ENCODE results near the gene NR4A3.

Gene NR4A3

DNA sequence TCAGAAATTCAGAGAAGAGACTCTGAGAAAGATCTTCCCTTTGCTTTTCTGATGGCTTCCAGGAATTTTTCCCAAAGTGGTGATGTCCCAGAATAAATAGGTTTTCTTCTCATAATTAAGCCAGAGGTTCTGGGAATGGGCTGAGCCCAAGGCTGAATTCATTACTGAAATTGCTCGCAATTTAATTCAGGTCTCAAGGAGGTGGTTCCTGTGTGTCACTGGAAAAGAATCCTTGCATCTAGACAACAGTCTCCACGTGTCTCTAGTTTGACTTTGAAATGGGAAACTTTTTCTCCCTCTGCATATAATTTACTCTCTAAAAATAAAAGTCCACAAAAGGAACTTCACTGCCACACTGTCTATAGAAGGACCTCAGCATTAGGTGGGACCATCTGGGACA, 57.0 kb downstream of the NR4A3 start:
- DNase-seq (ENCODE audit: low read depth) = no peak

DNA sequence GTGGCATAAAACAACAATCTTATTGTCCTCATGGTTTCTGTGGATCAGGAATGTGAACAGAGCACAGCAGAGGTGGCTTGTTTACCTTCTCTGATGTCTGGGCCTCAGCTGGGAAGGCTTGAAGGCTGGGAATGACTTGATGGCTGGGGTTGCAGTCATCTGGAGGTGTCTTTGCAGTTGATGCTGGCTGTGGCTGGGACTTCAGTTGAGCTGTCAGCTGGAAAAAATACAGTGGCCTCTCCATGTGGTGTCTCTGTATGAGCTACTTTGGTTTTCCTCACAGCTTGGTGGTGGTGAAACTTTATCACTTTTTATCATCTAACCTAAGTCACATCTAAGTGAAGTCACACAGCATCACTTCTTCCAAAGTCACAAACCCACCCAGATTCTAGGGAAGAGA, 60.1 kb downstream of the NR4A3 start:
- no peak for DNase-seq (ENCODE audit: low read depth)

DNA sequence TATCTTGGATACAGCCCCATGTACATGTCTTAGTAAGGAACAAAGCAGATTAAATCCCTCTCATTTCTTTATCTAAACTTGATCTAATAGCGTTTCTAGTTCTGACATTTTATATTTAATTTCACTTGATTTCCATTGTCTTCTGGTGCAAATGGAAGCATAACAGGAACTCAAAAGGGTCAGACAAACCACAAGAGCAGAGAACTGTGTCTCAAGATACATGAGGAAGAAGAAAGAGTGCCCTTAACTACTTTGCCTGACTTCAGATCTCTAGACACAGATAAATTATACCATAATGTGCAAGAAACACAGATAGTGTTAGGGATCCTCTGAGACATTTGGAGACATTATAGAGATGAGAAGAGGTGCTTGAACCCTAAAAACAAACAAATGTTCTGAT, 64.1 kb downstream of the NR4A3 start:
- DNase-seq (ENCODE audit: low read depth) = no peak

DNA sequence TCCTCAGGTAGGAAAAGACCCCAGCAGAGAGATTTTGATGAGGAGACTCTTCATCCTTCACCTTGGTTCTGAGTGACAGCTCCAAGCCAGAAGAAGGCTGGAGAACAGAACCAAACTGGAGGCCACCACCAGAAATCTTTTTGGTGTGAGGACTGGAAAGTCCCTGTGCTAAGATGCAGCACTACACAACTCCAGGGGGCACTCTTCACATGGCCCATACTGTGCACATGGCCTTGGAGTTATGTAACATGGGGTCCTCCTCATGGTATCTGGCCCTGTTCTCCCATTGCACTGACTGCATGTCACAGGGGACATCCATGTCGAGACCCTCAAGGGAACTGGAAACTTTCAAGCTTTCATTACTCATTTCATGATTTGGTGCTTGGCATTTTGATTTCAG, 67.4 kb downstream of the NR4A3 start:
- no peak for DNase-seq (ENCODE audit: low read depth)

DNA sequence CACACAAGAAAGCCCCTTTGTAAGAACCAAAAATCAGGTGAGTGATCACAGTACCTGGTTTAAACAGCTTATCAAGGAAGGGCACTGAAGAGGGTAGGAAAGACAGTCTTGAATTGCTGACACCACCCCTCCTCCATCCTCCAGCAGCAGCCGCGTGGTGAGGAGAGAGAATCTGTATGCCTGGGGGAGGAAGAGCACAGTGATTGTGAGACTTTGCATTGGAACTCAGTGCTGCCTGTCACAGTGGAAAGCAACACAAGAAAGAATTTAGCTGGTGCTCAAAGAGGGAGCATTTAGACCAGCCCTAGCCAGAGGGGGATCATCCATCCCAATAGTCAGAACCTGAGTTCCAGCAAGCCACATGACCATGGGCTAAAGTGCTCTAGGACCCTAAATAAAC, 73.1 kb downstream of the NR4A3 start:
- DNase-seq (ENCODE audit: low read depth) = no peak

DNA sequence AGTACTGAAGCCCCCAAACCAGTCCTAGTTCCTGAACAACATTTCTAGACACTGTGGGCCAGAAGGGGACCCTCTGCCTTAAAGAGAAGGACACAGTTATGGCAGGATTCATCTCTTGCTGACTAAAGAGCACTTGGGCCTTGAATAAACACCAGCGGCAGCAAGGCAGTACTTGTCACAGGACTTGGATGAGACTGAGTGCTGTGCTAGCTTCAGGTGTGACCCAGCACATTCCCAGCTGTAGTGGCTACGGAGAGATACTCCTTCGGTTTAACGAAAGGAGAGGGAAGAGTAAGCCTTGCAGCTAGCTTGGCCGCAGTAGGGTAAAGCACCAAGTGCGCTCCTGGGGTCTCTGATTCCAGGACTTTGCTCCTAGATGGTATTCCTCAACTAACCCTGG, 73.8 kb downstream of the NR4A3 start:
- no peak for DNase-seq (ENCODE audit: low read depth)

DNA sequence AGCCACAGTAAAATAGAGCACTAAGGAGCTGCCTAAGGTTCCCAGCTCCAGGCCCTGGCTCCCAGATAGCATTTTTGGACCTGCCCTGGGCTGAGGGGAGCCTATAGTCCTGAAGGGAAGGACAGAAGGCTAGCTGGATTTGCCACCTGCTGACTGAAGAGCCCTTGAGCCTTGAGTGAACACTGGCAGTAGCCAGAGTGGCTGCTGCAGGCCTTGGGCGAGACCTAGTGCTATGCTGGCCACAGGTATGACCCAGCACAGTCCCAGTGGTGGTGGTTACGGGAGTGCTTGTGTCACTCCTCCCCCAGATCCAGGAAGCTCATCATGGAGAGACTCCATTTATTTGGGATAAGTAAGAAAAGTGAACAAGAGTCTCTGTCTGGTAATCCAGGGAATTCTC, 74.4 kb downstream of the NR4A3 start:
- no peak for DNase-seq (ENCODE audit: low read depth)

DNA sequence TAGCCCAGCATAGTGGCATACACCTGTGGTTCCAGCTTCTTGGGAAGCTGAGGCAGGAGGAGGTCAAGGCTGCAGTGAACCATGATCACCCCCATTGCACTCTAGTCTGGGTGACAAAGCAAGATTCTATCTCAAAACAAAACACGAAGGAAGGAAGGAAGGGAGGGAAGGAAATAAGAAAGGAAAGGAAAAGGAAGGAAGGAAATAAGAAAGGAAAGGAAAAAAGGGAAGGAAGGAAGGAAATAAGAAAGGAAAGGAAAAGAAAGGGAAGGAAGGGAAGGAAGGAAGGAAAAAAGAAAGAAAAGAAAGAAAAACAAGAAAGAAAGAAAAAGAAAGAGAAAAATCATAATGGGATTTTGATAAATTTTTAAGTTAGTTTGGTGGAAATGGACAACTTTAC, 81.7 kb downstream of the NR4A3 start:
- DNase-seq (ENCODE audit: low read depth) = no peak

DNA sequence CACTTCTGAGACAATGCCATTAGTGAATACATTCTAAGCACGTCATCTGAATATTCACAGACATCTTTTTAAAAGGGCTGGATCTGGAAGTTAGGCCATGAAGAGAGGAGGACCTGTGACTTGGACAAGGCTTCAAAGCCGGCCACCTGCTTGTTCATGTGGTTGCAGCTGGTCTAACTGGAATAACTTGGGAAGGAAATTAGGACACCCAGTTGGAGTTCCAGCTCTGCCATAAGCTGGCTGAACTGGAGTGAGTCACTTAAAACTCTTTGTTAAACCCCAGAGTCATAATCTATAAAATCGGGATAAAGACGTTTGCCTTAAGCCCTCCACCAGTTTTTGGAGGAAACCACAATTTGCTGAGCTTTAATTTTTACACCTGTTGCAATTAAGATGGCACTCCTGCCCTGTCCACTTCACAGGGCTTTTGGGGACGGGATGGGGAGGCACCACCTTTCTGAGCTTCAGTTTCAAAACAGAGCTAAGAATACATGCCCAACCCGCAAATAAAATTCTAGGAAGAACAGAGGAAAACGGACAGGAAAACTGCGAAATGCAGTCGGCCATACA, 84.2 kb downstream of the NR4A3 start:
- DNase-seq (ENCODE audit: low read depth) = peak; percentile 7

DNA sequence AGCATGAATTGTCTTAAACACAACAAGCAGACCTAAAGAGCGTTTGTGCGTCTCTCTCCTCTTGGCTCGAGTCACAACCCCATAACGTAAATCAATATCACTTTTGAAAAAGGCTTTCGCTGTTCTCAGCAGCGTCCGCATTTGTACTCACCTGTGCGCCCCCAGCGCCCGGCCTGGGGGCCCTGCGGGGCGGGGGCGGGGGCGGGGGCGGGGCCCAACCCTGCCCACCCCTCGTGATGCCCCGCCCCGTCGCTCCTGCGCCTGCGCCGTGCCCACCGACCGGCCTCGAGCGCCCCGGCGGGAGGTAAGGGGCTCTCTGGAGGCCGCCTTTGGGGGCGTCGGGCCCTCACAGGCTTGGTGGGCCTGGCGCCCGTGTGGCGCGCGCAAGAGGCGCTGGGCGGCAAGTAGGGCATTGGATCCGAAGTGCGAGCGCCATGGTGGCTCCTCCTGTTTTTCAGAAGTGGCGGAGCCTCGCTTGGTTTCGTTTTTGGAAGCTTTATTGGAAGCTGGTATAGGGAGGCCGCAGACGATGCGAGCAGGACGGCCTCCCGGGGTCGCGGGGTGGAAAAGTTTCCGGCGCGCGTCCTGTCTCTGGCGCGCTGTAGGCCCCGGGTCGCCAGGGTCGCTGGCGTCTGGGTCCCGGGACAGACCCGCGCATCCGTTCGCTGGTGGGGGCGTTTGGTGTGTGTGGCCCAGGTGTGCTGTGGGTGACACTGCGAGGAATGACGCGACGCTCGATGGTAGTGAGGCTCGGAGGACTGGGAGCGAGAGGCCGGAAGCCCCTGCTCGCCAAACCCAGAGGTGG, 84.9 kb downstream of the NR4A3 start, which contains the start of gene STX17:
Gene STX17 (plus strand): TSS at position 252 of the 805 bp plus-strand sequence. CDS start 8,586 bp downstream, outside the sequence.
- peak; percentile 62 for DNase-seq (ENCODE audit: low read depth)

DNA sequence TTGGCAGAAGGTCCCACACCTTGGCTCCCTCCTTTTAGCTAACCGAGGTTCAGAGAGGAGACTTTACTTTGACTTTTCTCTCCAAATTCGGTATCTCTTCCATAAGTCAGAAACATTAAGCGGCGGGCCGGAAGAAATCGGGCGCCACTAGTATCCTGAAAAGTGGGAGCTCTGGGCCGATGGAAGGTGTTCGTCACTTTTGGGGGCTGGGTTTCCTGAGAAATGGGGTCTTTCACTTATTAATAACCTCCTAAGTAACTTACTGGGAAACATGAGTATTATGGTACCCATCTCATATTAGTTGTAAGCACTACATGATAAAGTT, 85.5 kb downstream of the NR4A3 start:
- DNase-seq (ENCODE audit: low read depth) = no peak

DNA sequence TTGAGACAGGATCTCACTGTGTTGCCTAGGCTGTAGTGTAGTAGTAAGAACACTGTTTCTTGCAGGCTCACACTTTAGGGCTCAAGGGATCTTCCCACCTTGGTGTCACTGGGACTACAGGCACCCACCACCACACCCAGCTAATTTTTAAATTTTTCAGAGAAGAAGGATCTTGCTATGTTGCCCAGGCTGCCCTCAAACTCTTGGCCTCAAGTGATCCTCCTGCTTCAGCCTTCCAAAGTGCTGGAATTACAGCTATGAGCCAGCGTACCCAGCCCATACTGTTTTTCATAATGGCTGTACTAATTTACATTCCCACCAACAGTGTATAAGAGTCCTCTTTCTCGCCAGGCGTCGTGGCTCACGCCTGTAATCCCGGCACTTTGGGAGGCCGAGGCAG, 89.9 kb downstream of the NR4A3 start:
- DNase-seq (ENCODE audit: low read depth) = no peak
